Neural progenitor cell (in vitro differentiated cells): ENCODE data around the gene STAT5B. TPM values are rescaled to one million over a fixed set of nuclear protein-coding genes. Genes with fewer than 3 reads are reported as not detected.

Experiments
- DNase-seq: peaks from one replicate; pipeline ENCODE4 v3.0.0-alpha.2; 2016; ENCODE audit warnings: low spot score
- H2AFZ ChIP-seq: fragments of 200-600 bp; sonication (generic); replicated peaks from 2 replicates; pipeline ENCODE4 v1.6.1; 2016; ENCODE audit warnings: antibody characterized with exemption
- H3F3A ChIP-seq: fragments of 200-600 bp; sonication (generic); 2 replicates; pipeline ENCODE4 v1.6.1; 2016; ENCODE audit warnings: antibody characterized with exemption, low read depth
- H3K27ac ChIP-seq: fragments of 200-600 bp; sonication (generic); 2 replicates; pipeline ENCODE4 v1.5.1; 2016; ENCODE audit warnings: mild to moderate bottlenecking
- H3K27me3 ChIP-seq: fragments of 200-600 bp; sonication (generic); 2 replicates; pipeline ENCODE4 v1.6.1; 2016; ENCODE audit warnings: mild to moderate bottlenecking, moderate library complexity
- H3K36me3 ChIP-seq: fragments of 200-600 bp; sonication (generic); 2 replicates; pipeline ENCODE4 v1.5.1; 2016
- H3K4me1 ChIP-seq: fragments of 200-600 bp; sonication (generic); 2 replicates; pipeline ENCODE4 v1.6.1; 2016; ENCODE audit warnings: mixed run types
- H3K4me2 ChIP-seq: fragments of 200-600 bp; sonication (generic); 2 replicates; pipeline ENCODE4 v1.6.1; 2016
- H3K4me3 ChIP-seq: fragments of 200-600 bp; sonication (generic); 2 replicates; pipeline ENCODE4 v1.5.1; 2016
- H3K79me2 ChIP-seq: fragments of 200-600 bp; sonication (generic); 2 replicates; pipeline ENCODE4 v1.6.1; 2016; ENCODE audit warnings: low read depth
- H3K9ac ChIP-seq: fragments of 200-600 bp; sonication (generic); 2 replicates; pipeline ENCODE4 v1.6.1; 2016
- H3K9me3 ChIP-seq: fragments of 200-600 bp; sonication (generic); 2 replicates; pipeline ENCODE4 v1.5.1; 2016; ENCODE audit warnings: low read depth
- H4K20me1 ChIP-seq: fragments of 200-600 bp; sonication (generic); 2 replicates; pipeline ENCODE4 v1.6.1; 2016; ENCODE audit warnings: low read depth
- H3K27ac Mint-ChIP-seq: 3 replicates; pipeline ENCODE4 v1.8.0; 2021; ENCODE audit warnings: mixed read lengths
- H3K27me3 Mint-ChIP-seq: 2 replicates; pipeline ENCODE4 v1.8.0; 2022; ENCODE audit warnings: low read depth, mild to moderate bottlenecking, inconsistent platforms, moderate library complexity, mixed read lengths; ENCODE audit not compliant: insufficient read depth
- H3K36me3 Mint-ChIP-seq: 3 replicates; pipeline ENCODE4 v1.8.0; 2021; ENCODE audit warnings: mixed read lengths
- H3K4me1 Mint-ChIP-seq: 3 replicates; pipeline ENCODE4 v1.8.0; 2021; ENCODE audit warnings: mixed read lengths
- H3K4me3 Mint-ChIP-seq: 3 replicates; pipeline ENCODE4 v1.8.0; 2021; ENCODE audit warnings: mild to moderate bottlenecking, moderate library complexity, mixed read lengths
- H3K9me3 Mint-ChIP-seq: 3 replicates; pipeline ENCODE4 v1.8.0; 2020; ENCODE audit warnings: mixed read lengths
- EZH2 ChIP-seq: fragments of 200-600 bp; sonication (generic); IDR thresholded peaks from 2 replicates; pipeline ENCODE4 v1.6.1; 2017; ENCODE audit warnings: antibody characterized with exemption, mild to moderate bottlenecking, moderate library complexity
- EZH2phosphoT487 ChIP-seq: fragments of 200-600 bp; sonication (generic); IDR thresholded peaks from 2 replicates; pipeline ENCODE4 v1.6.1; 2017; ENCODE audit warnings: antibody characterized with exemption
- total RNA-seq: library from RNA; depleted of rRNA; stranded (reverse); fragments of >200 nt; gene quantifications from 2 replicates; pipeline ENCODE4 v1.2.3, GENCODE V29; 2015; ENCODE audit warnings: low replicate concordance
- TF ChIP-seq, protein P1 (sequence below): fragments of 200-600 bp; sonication (generic); IDR thresholded peaks from 2 replicates; pipeline ENCODE4 v1.5.1; 2017; ENCODE audit warnings: antibody characterized with exemption, mild to moderate bottlenecking

STAT5B gene
- total RNA-seq, 1 donor from 2014 or later: 96.4 TPM

GRCh38 chr17:42236760-42237159 is 39.4 kb downstream of the STAT5B start:
- H3K27ac Mint-ChIP-seq: no peak overlapping the region
- H4K20me1 ChIP-seq: peaks cover 62% of the 10 kb centered on the region
- peaks cover 98% of the 10 kb centered on the region for H3K79me2 ChIP-seq
- H3K9ac ChIP-seq: no peak overlapping the region
- H3F3A ChIP-seq: no peaks in the 10 kb centered on the region
- H3K27ac ChIP-seq: no peak overlapping the region
- peaks cover 7% of the 10 kb centered on the region for H3K36me3 Mint-ChIP-seq
- H2AFZ ChIP-seq: no peak overlapping the region
- H3K4me3 Mint-ChIP-seq: no peak overlapping the region
- H3K9me3 Mint-ChIP-seq: no peaks in the 10 kb centered on the region
- no peaks in the 10 kb centered on the region for H3K27me3 Mint-ChIP-seq
- no peaks in the 10 kb centered on the region for H3K4me1 Mint-ChIP-seq
- H3K4me2 ChIP-seq: no peak overlapping the region
- no peak overlapping the region for H3K4me3 ChIP-seq
- H3K27me3 ChIP-seq: no peaks in the 10 kb centered on the region
- DNase-seq: no peak
- H3K36me3 ChIP-seq: peaks cover under 1% of the 10 kb centered on the region
- no peaks in the 10 kb centered on the region for H3K9me3 ChIP-seq
- H3K4me1 ChIP-seq: no peaks in the 10 kb centered on the region
- no peak for TF ChIP-seq EZH2
- TF ChIP-seq, protein P1, sequence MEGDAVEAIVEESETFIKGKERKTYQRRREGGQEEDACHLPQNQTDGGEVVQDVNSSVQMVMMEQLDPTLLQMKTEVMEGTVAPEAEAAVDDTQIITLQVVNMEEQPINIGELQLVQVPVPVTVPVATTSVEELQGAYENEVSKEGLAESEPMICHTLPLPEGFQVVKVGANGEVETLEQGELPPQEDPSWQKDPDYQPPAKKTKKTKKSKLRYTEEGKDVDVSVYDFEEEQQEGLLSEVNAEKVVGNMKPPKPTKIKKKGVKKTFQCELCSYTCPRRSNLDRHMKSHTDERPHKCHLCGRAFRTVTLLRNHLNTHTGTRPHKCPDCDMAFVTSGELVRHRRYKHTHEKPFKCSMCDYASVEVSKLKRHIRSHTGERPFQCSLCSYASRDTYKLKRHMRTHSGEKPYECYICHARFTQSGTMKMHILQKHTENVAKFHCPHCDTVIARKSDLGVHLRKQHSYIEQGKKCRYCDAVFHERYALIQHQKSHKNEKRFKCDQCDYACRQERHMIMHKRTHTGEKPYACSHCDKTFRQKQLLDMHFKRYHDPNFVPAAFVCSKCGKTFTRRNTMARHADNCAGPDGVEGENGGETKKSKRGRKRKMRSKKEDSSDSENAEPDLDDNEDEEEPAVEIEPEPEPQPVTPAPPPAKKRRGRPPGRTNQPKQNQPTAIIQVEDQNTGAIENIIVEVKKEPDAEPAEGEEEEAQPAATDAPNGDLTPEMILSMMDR: no peak
- no peak for TF ChIP-seq EZH2phosphoT487

- Histone ChIP-seq H3K4me3 (no peak overlapping the region), H3K27ac (no peak overlapping the region), H3K27me3 (no peaks in the 10 kb centered on the region), H3K4me1 (no peaks in the 10 kb centered on the region), H3K36me3 (peaks cover 4% of the 10 kb centered on the region), H2AFZ (no peak overlapping the region), H4K20me1 (peaks cover 37% of the 10 kb centered on the region), H3F3A (no peaks in the 10 kb centered on the region), H3K79me2 (peaks cover 85% of the 10 kb centered on the region), H3K4me2 (no peak overlapping the region), H3K9me3 (no peaks in the 10 kb centered on the region), H3K9ac (no peak overlapping the region)
- no peaks in the 10 kb centered on the region for H3K4me1 Mint-ChIP-seq
- DNase-seq: no peak
- H3K4me3 Mint-ChIP-seq: no peak overlapping the region
- peaks cover 7% of the 10 kb centered on the region for H3K36me3 Mint-ChIP-seq
- no peaks in the 10 kb centered on the region for H3K9me3 Mint-ChIP-seq
- no peaks in the 10 kb centered on the region for H3K27me3 Mint-ChIP-seq
- TF ChIP-seq, protein P1: no peak
- TF ChIP-seq EZH2phosphoT487 (no peak), EZH2 (no peak)
- no peak overlapping the region for H3K27ac Mint-ChIP-seq
Measured at GRCh38 chr17:42233994-42234393, 42.2 kb downstream of the STAT5B start.

- Mint-ChIP-seq H3K36me3 (peaks cover 7% of the 10 kb centered on the region), H3K27me3 (no peaks in the 10 kb centered on the region)
Measured at GRCh38 chr17:42233156-42233555, 43.0 kb downstream of the STAT5B start.

More at GRCh38 chr17:42233156-42233555, 43.0 kb downstream of the STAT5B start:
- Histone ChIP-seq H3F3A (no peaks in the 10 kb centered on the region), H4K20me1 (peaks cover 32% of the 10 kb centered on the region), H3K27ac (no peak overlapping the region), H3K36me3 (peaks cover 4% of the 10 kb centered on the region), H3K27me3 (no peaks in the 10 kb centered on the region), H3K4me1 (no peaks in the 10 kb centered on the region), H3K9ac (no peak overlapping the region), H3K4me2 (no peak overlapping the region), H2AFZ (no peak overlapping the region), H3K4me3 (no peak overlapping the region), H3K79me2 (peaks cover 76% of the 10 kb centered on the region), H3K9me3 (no peaks in the 10 kb centered on the region)
- no peaks in the 10 kb centered on the region for H3K4me1 Mint-ChIP-seq
- TF ChIP-seq, protein P1: no peak
- TF ChIP-seq EZH2: no peak
- no peak for TF ChIP-seq EZH2phosphoT487
- H3K4me3 Mint-ChIP-seq: no peak overlapping the region
- no peak for DNase-seq
- no peaks in the 10 kb centered on the region for H3K9me3 Mint-ChIP-seq
- no peak overlapping the region for H3K27ac Mint-ChIP-seq
